ENCODE results near the gene ADGRL3. TPM values are rescaled to one million over a fixed set of nuclear protein-coding genes. Genes with fewer than 3 reads are reported as not detected.

ADGRL3 gene
- total and polyA plus RNA-seq, 12 donors = 2.4 to 182 (median 22.1) TPM

- TF ChIP-seq POLR2A (IDR thresholded peaks at IDR 0.05) (no peak), CTCF (IDR thresholded peaks at IDR 0.05) (no peak)
- H3K4me3 ChIP-seq = no peak overlapping the region
- intact Hi-C loops (cut with DNase I) = no loop called here
- DNase-seq = no peak
- H3K27ac ChIP-seq = no peak overlapping the region
- H3K36me3 ChIP-seq (replicated peaks in 1 of 2) = no peaks in the 10 kb centered on the region
- H3K27me3 ChIP-seq = no peaks in the 10 kb centered on the region
- no peaks in the 10 kb centered on the region for H3K9me3 ChIP-seq (replicated peaks in 1 of 3)
- H3K4me1 ChIP-seq (replicated peaks in 1 of 2) = no peaks in the 10 kb centered on the region
Measured at GRCh38 chr4:61953386-61953785, 753.3 kb downstream of the ADGRL3 start.

DNA sequence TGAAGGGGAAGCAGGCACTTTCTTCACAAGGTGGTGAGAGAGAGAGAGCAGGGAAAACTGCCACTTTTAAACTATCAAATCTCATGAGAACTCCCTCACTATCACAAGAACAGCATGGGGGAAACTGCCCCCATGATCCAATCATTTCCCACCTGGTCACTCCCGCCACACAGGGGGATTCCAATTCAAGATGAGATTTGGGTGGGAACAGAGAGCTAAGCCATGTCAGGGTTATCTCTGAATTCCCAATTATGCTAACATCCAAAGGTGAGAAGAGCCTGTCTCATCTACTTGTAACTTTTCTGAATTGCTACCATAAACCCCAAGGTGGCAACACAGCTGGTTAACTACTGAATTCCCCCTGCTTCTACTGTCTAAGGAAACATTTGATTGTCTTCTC, 758.5 kb downstream of the ADGRL3 start:
- TF ChIP-seq CTCF (IDR thresholded peaks at IDR 0.05) (no peak), POLR2A (IDR thresholded peaks at IDR 0.05) (no peak)
- H3K36me3 ChIP-seq (replicated peaks in 1 of 2) = no peaks in the 10 kb centered on the region
- intact Hi-C loops (cut with DNase I) = no loop called here
- H3K27me3 ChIP-seq = no peaks in the 10 kb centered on the region
- 86 to 100% (median 93%) methylated on average over 1 of the region's 1 CpG for WGBS, 4 donors
- H3K27ac ChIP-seq = no peak overlapping the region
- no peaks in the 10 kb centered on the region for H3K4me1 ChIP-seq (replicated peaks in 1 of 2)
- no peaks in the 10 kb centered on the region for H3K9me3 ChIP-seq (replicated peaks in 1 of 3)
- DNase-seq = no peak
- no peak overlapping the region for H3K4me3 ChIP-seq

GRCh38 chr4:61959087-61959486, 759.0 kb downstream of the ADGRL3 start:
- no peak for DNase-seq
- no peaks in the 10 kb centered on the region for H3K4me1 ChIP-seq (replicated peaks in 1 of 2)
- intact Hi-C loops (cut with DNase I) = no loop called here
- H3K27ac ChIP-seq = no peak overlapping the region
- no peaks in the 10 kb centered on the region for H3K27me3 ChIP-seq
- WGBS, 4 donors = 87 to 96% (median 91%) methylated on average over 1 of the region's 1 CpG
- no peaks in the 10 kb centered on the region for H3K36me3 ChIP-seq (replicated peaks in 1 of 2)
- H3K9me3 ChIP-seq (replicated peaks in 1 of 3) = no peaks in the 10 kb centered on the region
- no peak overlapping the region for H3K4me3 ChIP-seq
- TF ChIP-seq POLR2A (IDR thresholded peaks at IDR 0.05) = no peak
- TF ChIP-seq CTCF (IDR thresholded peaks at IDR 0.05) = no peak

DNA sequence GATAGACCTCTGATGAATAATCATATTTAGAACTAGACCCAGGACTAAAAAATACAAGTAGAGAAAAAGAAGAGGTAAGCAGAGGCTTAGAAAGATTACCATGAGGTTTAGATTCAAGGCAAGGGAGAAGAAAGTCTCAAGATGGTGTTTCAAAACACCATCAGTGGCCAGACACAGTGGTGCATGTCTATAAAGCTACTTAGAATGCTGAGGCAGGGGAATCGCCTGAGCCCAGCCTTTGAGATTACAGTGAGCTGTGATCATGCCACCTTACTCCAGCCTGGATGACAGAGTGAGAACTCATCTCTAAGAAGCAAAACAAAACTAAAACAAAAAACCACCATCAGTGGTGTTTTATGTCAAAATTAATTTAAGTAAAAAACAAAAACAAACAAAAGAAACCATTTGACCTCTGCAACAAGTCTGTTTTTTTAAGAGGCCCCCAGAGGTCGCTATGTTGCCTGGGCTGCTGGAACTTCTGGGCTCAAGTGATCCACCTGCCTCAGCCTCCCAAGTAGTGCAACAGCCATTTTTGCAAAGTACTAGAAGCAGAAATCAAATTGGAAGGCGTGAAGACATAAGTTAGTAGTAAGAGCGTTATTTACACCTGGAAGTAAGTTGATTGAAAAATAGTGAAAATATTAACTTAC, 784.3 kb downstream of the ADGRL3 start:
- H3K27ac ChIP-seq = no peak overlapping the region
- no peak for DNase-seq
- TF ChIP-seq CTCF (IDR thresholded peaks at IDR 0.05) = no peak
- TF ChIP-seq POLR2A (IDR thresholded peaks at IDR 0.05) = no peak
- no peaks in the 10 kb centered on the region for H3K27me3 ChIP-seq
- H3K36me3 ChIP-seq (replicated peaks in 1 of 2) = no peaks in the 10 kb centered on the region
- intact Hi-C loops (cut with DNase I) = no loop called here
- 83 to 88% (median 87%) methylated on average over 4 of the region's 4 CpGs for WGBS, 4 donors
- H3K9me3 ChIP-seq (replicated peaks in 1 of 3) = no peaks in the 10 kb centered on the region
- no peak overlapping the region for H3K4me3 ChIP-seq
- H3K4me1 ChIP-seq (replicated peaks in 1 of 2) = no peaks in the 10 kb centered on the region

Measured in adrenal gland (tissue), 12 donors.